Heart right ventricle (tissue), 16 donors: ENCODE measurements around the gene LST1. TPM values are rescaled to one million over a fixed set of nuclear protein-coding genes. Genes with fewer than 3 reads are reported as not detected.

Source experiments
- ATAC-seq, 8 donors: fragments of 200-7000 bp; cut with Tn5 transposase; one replicate each; pipeline ENCODE4 v1.9.1; 2020; ENCODE audit warnings: mild to moderate bottlenecking in 8 of 8, moderate library complexity in 8 of 8, moderate number of reproducible peaks in 1 of 8
- DNase-seq, 2 donors: peaks; one replicate each; pipeline ENCODE4 v3.0.0-alpha.2; 2020
- H3K27ac ChIP-seq, 10 donors: fragments of 200-600 bp; sonication (generic) in 2 of 10; one replicate each; pipeline versions ENCODE4 v1.5.0 to v1.8.0; 2020 to 2022; ENCODE audit warnings: mild to moderate bottlenecking in 3 of 10
- H3K27me3 ChIP-seq, 7 donors: fragments of 200-600 bp; one replicate each; pipeline ENCODE4 v1.8.0; 2021 to 2022; ENCODE audit warnings: mild to moderate bottlenecking in 2 of 7
- H3K36me3 ChIP-seq, 9 donors: fragments of 200-600 bp; sonication (generic) in 1 of 9; one replicate each; pipeline versions ENCODE4 v1.5.0 to v1.8.0; 2020 to 2022; ENCODE audit warnings: mild to moderate bottlenecking in 2 of 9
- H3K4me1 ChIP-seq, 9 donors: fragments of 200-600 bp; sonication (generic) in 1 of 9; one replicate each; pipeline versions ENCODE4 v1.5.0 to v1.8.0; 2020 to 2022; ENCODE audit warnings: mild to moderate bottlenecking in 4 of 9
- H3K4me3 ChIP-seq, 10 donors: fragments of 200-600 bp; sonication (generic) in 2 of 10; one replicate each; pipeline versions ENCODE4 v1.5.0 to v1.8.0; 2020 to 2022; ENCODE audit warnings: mild to moderate bottlenecking in 7 of 10, moderate library complexity in 2 of 10
- H3K9me3 ChIP-seq, 11 donors: fragments of 200-600 bp in 10 of 11; sonication (generic) in 2 of 11; one replicate each; pipeline versions ENCODE4 v1.5.0 to v1.8.0; 2013 to 2022; ENCODE audit warnings: mild to moderate bottlenecking in 2 of 11, control low read depth in 1 of 11, moderate library complexity in 1 of 11
- WGBS, 2 donors: extraction: QIAGEN DNeasy Blood & Tissue Kit; methylation state at CpG; one replicate each; pipeline ENCODE4 v1.1.7; 2013; ENCODE audit warnings: inconsistent platforms in 1 of 2; 5-methylcytosine and 5-hydroxymethylcytosine counted together
- intact Hi-C, 10 donors: fragments of 100-400 bp; cut with DNase I; formaldehyde crosslinking; loops; one replicate each; pipeline versions ENCODE4 v1.11.1 to v1.14.2; 2022
- polyA plus RNA-seq, 2 donors: library from polyadenylated mRNA; stranded (reverse); fragments of 200-250 nt; gene quantifications; one replicate each; pipeline ENCODE4 v1.2.3, GENCODE V29; 2013
- total RNA-seq, 10 donors: library from RNA; stranded (reverse); fragmentation: NEBNext Ultra II Directional in 3 of 10; extraction: Animal tissue kit (Norgen Biotek cat#: 25700) in 3 of 10; gene quantifications; one replicate each; pipeline versions ENCODE4 v1.2.1 to v1.2.4, GENCODE V29; 2021 to 2023
- TF ChIP-seq, protein P1 (sequence below), 9 donors: fragments of 200-600 bp; sonication (generic) in 2 of 9; IDR thresholded peaks; one replicate each; pipeline versions ENCODE4 v1.5.0 to v1.8.0; 2021 to 2022; ENCODE audit warnings: antibody characterized with exemption in 9 of 9, mild to moderate bottlenecking in 5 of 9, moderate library complexity in 1 of 9
- donor health status: Arrhythmogenic right ventricular cardiomyopathy.
- donor health status: ischemic (EF 13 %, LVEDD 7.1; RV severe dilation, severe dysfunction).
- donor health status: healthy with polysubstance abuse.
- donor health status: DM: no; HTN: yes; CAD: no.
- donor health status: DM: no; HTN: no; CAD: no.
- donor health status: ischemic (EF 25% LVEDD 6.9; RV normal size, moderate dysfunction).
- donor health status: ischemic (EF 25% LVEDD 5.7; RV mildly dilated, moderate dysfunction).
- donor health status: healthy.
- donor health status: DM: yes; HTN: yes; CAD: no.
- donor health status: Ischemic cardiomyopathy.
- donor health status: ischemic (EF 35%, LVEDD 5.7; RV mildly dilated, moderate dysfunction).
- donor health status: nonischemic (EF 11% LVEDD 7.7; RV severe dilation, severe dysfunction).
- donor health status: DM: yes; HTN: yes; CAD: no.
- donor health status: PGD.
- donor health status: ischemic (EF 29% LVEDD 5.4; RV normal size, mild dysfunction).
- donor health status: nonischemic (EF 23%, LVEDD 6.1; RV moderate dilation, normal function).

Gene LST1
- total and polyA plus RNA-seq, 12 donors, result 2.6 to 35.6 (median 5.1) TPM

DNA sequence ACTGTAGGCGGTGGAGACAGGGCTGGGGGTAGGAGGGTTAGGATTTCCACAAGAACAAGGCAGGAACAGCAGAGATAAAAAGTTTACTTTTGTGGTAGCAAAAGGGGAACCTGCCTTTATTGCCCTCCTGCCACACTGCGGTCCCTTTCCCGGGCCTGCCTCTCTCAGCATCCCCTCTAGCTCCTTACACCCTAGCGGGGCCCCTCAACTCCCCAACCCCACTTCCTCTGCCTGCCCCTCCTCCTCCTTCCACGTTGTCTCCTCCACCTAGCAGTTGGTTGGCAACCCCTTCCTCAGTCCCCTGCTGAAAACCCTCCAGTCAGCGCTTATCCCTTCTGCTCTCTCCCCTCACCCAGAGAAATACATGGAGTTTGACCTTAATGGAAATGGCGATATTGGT lies 29.7 kb downstream of the LST1 start:
- H3K27ac ChIP-seq, result peak overlapping the region in 5 of 10 donors; percentile 26 to 86 (median 37)

DNA sequence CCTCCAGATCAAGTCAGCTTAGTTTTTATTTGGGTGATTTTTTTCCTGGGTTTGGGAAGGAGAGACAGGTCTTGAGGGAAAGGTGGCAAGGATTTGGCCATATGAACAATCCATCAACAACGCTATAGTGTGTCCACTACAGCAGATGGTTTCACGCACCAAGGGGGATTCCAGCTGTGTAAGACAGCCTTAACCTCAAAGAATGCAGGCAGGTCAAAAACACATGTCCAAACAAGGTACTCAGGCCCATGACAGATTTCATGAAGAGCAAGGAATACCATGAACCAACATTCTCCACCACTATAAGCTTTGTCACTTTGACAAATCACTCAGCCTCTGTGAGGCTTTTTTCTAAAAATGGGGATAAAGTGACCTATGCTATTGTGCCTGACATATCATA lies 30.9 kb downstream of the LST1 start:
- Histone ChIP-seq H3K9me3 (no peaks in the 10 kb centered on the region), H3K27ac (no peak overlapping the region), H3K27me3 (no peaks in the 10 kb centered on the region), H3K4me3 (no peak overlapping the region), H3K4me1 (peaks cover 0 to 21% (median 13%) of the 10 kb centered on the region in 9 donors), H3K36me3 (no peaks in the 10 kb centered on the region)
- DNase-seq (no peak), ATAC-seq (no peak)
- 93% methylated on average over 2 of the region's 2 CpGs for WGBS, 2 donors
- TF ChIP-seq, protein P1, sequence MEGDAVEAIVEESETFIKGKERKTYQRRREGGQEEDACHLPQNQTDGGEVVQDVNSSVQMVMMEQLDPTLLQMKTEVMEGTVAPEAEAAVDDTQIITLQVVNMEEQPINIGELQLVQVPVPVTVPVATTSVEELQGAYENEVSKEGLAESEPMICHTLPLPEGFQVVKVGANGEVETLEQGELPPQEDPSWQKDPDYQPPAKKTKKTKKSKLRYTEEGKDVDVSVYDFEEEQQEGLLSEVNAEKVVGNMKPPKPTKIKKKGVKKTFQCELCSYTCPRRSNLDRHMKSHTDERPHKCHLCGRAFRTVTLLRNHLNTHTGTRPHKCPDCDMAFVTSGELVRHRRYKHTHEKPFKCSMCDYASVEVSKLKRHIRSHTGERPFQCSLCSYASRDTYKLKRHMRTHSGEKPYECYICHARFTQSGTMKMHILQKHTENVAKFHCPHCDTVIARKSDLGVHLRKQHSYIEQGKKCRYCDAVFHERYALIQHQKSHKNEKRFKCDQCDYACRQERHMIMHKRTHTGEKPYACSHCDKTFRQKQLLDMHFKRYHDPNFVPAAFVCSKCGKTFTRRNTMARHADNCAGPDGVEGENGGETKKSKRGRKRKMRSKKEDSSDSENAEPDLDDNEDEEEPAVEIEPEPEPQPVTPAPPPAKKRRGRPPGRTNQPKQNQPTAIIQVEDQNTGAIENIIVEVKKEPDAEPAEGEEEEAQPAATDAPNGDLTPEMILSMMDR (IDR thresholded peaks at IDR 0.05), result no peak
- intact Hi-C loops, result loop anchor here in 2 of 10 donors (5.0 kb wide), 1 partner anchor 70 kb away; the partner anchor contains the start of genes ATP6V1G2 (in 2 of the 2) and NFKBIL1 (in 2 of the 2)

More for the DNA sequence above, 29.7 kb downstream of the LST1 start:
- Histone ChIP-seq H3K36me3 (no peaks in the 10 kb centered on the region), H3K27me3 (no peaks in the 10 kb centered on the region), H3K9me3 (no peaks in the 10 kb centered on the region), H3K4me3 (peak overlapping the region in 6 of 10 donors; percentile 19 to 49 (median 28)), H3K4me1 (peaks cover 0 to 13% (median 5%) of the 10 kb centered on the region in 9 donors)
- TF ChIP-seq, protein P1 (IDR thresholded peaks at IDR 0.05), result no peak
- DNase-seq (no peak), ATAC-seq (no peak)
- WGBS, 2 donors, result 64 to 72% methylated on average over 7 of the region's 7 CpGs
- intact Hi-C loops, result loop anchor here in 2 of 10 donors (5.0 kb wide), 1 partner anchor 68 kb away; the partner anchor contains the start of genes ATP6V1G2 (in 2 of the 2) and NFKBIL1 (in 2 of the 2)

DNA sequence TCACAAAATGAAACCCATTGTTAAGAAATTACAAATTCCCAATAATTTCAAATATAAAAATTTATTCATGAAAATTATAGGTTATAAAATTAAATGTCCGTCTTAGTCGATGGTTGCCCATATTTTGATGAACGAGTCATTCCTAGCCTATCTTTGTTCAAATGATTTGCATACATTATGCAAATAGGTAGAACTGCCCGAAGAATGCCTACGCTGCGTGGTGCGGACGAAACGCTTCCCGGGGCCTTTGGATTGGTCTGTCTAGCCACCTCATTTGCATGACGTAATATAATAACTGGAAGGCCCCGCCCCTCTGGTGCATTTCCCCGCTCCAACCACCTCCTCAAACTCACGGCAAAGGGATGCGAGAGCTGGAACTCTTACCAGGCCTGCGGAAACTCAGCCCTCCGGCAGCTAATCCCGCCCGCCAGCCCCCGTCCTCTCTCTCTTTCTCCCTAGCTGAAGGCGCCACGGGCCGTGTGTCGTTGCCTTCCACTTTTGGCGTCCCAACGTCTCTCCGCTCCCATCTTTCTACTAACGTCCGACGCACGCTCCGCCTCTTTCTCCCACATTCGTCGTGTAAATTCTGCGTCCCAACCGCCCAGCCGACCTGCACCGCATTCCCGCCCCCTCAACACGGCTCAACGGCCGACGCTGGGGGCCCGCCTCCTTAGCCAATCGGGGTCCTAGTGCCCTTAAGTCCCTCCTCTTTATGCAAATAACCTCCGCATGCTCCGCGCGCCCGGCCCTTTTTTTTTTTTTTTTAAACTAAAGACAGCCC lies 33.9 kb downstream of the LST1 start:
- H3K4me3 ChIP-seq, result peak overlapping the region; percentile 68 to 99 (median 80)
- peaks cover 0 to 24% (median 21%) of the 10 kb centered on the region in 9 donors for H3K4me1 ChIP-seq
- WGBS, 2 donors, result 0% methylated on average over 50 of the region's 50 CpGs
- H3K36me3 ChIP-seq, result peaks cover 0 to 28% (median 17%) of the 10 kb centered on the region in 9 donors
- H3K27me3 ChIP-seq, result no peaks in the 10 kb centered on the region
- peak; percentile 93 to 97 (median 96) for ATAC-seq
- H3K27ac ChIP-seq, result peak overlapping the region; percentile 89 to 99 (median 96)
- TF ChIP-seq, protein P1 (IDR thresholded peaks at IDR 0.05), result no peak
- no peaks in the 10 kb centered on the region for H3K9me3 ChIP-seq
- DNase-seq, result peak; percentile 97 to 98
- intact Hi-C loops, result loop anchor here in 4 of 10 donors (1.0 to 5.0 kb wide), 4 partner anchors 32 to 277 kb away; partner anchors contain the start of genes ATP6V1G2 (in 2 of the 4), BAG6 (in 2 of the 4), NFKBIL1 (in 2 of the 4) and EHMT2 (in 1 of the 4)

DNA sequence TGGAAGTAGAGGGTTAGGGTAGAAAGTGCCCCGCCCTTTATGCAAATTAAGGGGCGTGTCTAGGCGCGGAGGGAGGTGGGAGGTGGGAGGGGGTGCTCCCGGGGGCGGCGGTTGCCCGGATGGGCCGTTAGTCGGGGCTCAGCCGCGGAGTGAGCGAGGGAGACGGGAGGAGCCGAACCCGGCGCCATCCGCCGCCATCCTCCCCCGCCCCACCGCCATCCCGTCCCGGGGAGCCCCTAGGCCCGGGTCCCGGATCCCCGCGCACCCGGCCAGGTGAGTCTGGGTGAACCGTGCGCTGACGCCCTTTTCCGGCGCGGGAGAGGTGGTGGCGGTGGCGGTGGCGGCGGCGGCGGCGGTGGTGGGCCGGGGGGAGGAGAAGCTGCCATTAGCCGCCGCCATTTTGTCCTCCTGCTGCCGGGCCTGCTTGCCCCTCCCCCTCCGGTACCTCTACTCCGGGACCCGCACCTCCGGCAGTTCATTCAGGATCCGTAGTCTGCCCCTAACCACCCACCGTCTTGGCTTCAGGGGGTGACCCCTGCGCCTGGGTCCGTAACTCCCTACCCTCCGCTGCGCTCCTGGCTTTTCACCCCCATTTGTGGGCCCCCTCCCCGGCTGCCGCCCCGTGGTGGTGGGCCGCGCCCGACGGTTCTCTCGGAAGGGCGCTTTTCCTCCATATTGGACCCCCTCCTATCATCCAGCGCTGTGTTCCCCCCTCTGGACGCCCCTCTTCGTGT lies 34.7 kb downstream of the LST1 start, which contains the start of gene PRRC2A:
TSS of gene PRRC2A (plus strand) at position 130 of the 734 bp plus-strand sequence. CDS start 2,075 bp downstream, outside the sequence.
- peaks cover 0 to 36% (median 25%) of the 10 kb centered on the region in 9 donors for H3K36me3 ChIP-seq
- H3K9me3 ChIP-seq, result no peaks in the 10 kb centered on the region
- WGBS, 2 donors, result 1% methylated on average over 37 to 66 of the region's 67 CpGs
- peaks cover 0 to 24% (median 21%) of the 10 kb centered on the region in 9 donors for H3K4me1 ChIP-seq
- ATAC-seq (peak; percentile 20 to 94 (median 44)), DNase-seq (peak; percentile 81 to 92)
- intact Hi-C loops, result loop anchor here in 2 of 10 donors (1.0 to 5.0 kb wide), 3 partner anchors 32 to 277 kb away; partner anchors contain the start of genes BAG6 (in 2 of the 2) and EHMT2 (in 1 of the 2)
- TF ChIP-seq, protein P1 (IDR thresholded peaks at IDR 0.05), result no peak
- H3K4me3 ChIP-seq, result peak within 1 kb of the TSS; percentile 68 to 99 (median 80)
- H3K27me3 ChIP-seq, result no peaks in the 10 kb centered on the region
- peak within 1 kb of the TSS; percentile 89 to 99 (median 96) for H3K27ac ChIP-seq
